HG02642 (cell line): ENCODE results near the gene SLC16A6.
"Not testable (repeated sequence)": the region's sequence is repeated elsewhere in the genome, so short reads cannot be mapped to it uniquely, and the experiment has no call there.

Experiments
- ATAC-seq: cut with Tn5 transposase; IDR thresholded peaks from one replicate; pipeline ENCODE4 v1.9.1; 2021; ENCODE audit warnings: mild to moderate bottlenecking; ENCODE audit not compliant: unreplicated experiment, poor library complexity

Gene SLC16A6

DNA sequence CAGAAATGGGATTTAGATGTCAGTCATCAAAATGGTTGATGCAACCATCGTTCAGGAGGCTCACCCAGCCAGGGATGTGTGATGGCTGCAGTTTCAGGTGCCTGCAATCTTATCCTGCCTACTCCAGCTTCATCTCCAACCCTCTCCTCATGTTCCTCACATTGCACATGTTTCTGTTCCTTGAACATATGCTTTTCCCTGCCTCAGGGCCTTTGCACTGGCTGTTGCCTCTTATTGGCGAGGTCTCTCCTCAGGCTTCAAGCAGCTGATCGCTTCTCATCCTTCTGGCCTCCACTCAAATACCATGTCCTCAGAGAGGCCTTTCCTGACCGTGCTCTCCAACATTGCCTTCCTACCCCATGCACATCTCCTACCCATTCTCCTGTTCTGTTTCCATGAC, 25.0 kb upstream of the SLC16A6 start:
- no peak for ATAC-seq

DNA sequence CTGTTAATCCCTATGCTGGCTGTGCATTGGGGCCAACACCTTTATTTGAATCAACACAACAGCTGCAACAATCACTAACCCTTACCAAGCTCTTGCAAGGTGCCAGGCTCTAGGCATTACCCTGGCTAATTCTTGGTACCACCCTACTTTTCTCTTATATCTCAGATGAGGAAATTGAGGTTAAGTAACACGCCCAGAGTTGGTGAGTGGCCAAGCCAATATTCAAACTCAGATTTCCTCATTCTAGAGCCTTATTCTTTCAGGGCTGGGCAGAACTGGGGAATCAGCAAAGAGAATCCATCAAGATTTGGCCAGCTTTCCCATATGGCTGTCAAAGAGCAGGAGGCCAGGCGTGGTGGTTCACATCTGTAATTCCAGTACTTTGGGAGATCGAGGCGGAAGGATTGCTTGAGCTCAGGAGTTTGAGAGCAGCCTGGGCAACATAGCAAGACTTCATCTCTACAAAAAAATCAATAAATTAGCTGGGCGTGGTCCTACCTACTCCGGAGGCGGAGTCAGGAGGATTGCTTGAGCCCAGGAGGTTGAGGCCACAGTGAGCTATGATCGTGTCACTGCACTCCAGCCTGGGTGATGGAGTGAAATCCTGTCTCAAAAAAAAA, 24.1 kb upstream of the SLC16A6 start:
- no peak for ATAC-seq

DNA sequence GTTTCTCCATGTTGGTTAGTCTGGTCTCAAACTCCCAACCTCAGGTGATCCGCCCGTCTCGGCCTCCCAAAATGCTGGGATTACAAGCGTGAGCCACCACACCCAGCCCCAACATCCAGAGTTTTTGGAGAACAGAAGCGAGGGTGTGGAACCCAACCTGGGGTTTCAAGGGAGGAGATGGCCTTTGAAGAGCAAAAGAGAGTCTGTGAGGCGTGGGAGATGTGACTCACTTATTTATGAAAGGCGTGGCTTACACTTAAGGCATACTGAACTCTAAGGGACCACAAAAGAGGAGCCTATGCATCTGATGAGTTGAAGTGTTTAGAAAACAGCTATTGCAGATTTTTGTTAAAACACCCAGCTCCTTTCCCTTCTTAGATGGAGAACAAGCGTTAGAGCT, 19.2 kb upstream of the SLC16A6 start:
- no peak for ATAC-seq

- ATAC-seq, result not testable (repeated sequence)
Observed at GRCh38 chr17:68309066-68309670, 18.2 kb upstream of the SLC16A6 start.

DNA sequence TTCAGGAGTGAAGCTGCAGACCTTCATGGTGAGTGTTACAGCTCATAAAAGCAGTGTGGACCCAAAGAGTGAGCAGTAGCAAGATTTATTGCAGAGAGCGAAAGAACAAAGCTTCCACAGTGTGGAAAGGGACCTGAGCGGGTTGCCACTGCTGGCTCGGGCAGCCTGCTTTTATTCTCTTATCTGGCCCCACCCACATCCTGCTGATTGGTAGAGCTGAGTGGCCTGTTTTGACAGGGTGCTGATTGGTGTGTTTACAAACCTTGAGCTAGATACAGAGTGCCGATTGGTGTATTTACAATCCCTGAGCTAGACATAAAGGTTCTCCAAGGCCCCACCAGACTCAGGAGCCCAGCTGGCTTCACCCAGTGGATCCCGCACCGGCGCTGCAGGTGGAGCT, 17.6 kb upstream of the SLC16A6 start:
- not testable (repeated sequence) for ATAC-seq

- ATAC-seq, result no peak
Observed at GRCh38 chr17:68307443-68307842, 16.5 kb upstream of the SLC16A6 start.

DNA sequence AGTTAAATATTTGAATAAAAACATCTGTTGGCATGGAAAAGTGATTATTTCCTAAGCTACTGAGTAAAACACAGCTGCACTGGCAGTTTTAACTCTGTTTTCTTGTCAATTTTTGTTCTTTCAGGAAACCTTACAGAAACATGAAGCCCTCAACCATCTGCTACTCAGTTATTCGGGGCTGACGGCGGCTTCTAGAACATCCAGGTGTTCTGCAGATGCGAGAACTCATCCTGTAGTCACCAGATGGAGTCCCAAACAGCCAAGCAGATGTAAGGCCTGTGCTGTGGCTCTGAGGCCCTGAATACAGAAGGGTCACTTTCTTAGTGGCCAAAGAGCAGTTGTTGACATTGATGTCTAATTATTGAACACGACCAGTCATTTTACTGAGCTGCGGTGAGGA, 15.9 kb upstream of the SLC16A6 start:
- no peak for ATAC-seq

- ATAC-seq, result no peak
Observed at GRCh38 chr17:68305142-68305541, 14.2 kb upstream of the SLC16A6 start.

- ATAC-seq, result no peak
Observed at GRCh38 chr17:68304706-68305105, 13.8 kb upstream of the SLC16A6 start.

DNA sequence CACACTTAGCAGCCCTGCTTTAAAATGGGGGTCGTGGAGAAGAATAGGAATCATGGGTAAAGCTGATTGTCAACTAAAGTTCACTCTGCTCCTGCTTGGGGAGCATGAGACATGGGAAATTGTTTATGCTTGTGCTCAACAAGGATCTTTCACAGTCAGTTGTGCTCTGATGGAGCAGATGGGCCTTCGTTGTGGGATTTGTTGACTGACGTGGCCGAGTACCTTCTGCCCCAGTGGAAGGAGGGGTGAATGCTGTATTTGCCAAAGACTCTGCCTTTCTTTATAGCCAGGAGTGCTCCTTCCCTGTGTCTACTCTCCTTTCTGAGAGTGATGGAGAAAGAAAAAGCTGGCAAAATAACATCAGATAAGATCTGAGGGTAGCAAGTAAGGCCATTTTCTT, 11.7 kb upstream of the SLC16A6 start:
- ATAC-seq, result no peak

DNA sequence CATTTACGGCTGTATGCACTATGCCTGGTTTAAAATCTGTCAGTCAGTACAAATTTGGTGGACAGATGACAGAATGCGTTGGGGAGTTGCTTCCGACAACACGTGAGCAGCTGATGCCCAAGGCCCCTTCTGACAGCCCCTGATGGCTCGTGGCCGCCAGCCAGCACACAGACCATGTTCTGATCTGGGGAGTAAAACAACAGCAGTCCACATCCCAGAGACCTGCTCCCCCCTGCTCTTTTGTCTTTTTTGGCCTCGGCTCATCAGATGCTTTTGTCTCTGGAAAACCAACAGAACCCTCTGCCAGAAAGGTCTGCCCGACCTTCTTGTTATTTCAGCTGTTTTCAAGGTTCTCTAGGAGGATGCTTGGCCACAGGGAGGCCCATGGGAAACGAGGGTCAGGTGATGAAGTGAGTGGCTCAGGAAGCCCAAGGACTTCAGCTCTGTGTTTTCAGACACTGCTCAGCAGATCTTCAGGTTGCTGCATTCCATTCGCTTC, 11.2 kb upstream of the SLC16A6 start:
- ATAC-seq, result no peak

- no peak for ATAC-seq
Observed at GRCh38 chr17:68301438-68301959, 10.6 kb upstream of the SLC16A6 start.

GRCh38 chr17:68299817-68300216, 8.9 kb upstream of the SLC16A6 start:
- no peak for ATAC-seq

- no peak for ATAC-seq
Observed at GRCh38 chr17:68298601-68299000, 7.7 kb upstream of the SLC16A6 start.

DNA sequence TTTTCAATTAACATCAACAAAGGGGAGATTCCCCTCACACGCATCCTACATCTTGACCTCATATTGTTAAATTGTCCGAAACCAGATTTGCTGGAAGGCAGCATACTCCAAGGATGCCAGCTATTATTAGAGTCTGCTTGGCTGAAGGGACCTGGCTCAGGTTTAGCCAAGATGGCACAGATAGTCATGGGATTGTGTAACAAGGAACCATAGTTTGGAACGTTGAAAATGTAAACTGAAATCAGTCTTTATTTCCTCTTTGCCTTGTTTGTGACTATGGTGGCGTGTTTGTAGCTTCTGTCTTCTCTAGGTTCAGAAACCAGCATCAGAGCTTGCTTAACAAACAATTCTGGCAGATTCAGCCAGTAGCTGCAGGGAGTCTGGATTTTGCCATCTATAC, 6.3 kb upstream of the SLC16A6 start:
- no peak for ATAC-seq

DNA sequence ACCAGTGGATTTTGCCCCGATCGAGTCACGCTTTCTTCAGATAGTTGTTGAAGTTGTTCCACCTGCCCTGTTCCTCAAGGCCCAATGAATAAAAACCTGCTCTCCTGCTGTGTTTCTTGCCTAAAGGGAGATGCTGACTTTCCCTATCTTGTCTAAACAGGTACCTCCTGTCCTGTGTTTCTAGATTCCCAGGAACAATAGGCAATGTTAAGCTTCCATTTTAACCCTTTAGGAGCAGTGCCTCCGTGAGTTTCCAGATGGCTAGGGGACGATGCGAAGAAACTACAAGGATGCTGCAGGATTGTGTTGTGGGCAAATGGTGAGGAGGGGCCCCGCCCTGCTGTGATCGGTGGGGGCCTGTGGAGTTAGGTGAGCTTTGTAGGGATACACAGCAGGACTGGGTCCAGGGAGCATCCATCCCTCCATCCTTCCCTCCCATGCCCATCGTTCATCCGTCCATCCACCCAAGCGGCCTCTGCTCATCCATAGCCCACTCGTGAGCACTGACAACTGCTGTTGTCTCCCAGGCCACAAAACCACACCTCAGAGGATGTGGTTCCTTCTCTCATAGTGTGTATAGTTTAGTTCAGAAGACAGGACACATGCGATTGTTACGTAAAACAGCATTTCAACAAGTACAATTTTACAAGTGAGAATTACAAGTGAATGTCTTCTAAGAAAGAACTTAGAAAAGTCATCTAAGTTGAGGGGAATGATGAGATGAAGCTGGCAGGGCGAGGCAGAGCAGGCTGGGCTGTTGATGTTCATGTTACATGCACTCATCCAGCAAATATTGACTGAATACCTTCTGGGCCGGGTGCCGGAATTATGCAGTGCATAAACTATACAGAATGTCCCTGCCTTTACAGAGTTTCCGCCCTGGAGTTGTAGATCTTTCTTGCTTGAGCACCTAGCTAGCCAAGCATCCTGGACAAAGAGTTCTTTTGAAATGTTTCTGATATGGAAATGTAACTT, 5.6 kb upstream of the SLC16A6 start:
- ATAC-seq, result no peak

DNA sequence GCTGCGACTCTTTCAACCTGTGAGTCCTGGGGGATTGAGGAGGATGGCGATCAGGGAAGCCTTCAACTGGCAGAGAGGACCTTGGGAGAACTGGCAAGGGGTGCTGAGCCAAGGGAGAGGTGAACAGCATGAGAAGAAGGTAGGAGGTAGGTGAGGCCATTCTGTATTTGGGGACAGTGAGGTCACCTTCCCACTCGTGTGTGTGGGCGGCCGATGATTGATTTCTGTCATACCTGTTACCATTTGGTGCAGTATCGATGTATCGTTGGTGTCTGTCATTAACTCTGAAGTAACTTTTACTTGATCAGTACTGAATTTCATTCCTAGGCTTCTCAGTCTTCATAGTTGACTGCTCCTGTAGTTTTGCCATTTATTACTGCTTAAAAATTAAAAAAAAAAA, 4.2 kb upstream of the SLC16A6 start:
- ATAC-seq, result no peak

DNA sequence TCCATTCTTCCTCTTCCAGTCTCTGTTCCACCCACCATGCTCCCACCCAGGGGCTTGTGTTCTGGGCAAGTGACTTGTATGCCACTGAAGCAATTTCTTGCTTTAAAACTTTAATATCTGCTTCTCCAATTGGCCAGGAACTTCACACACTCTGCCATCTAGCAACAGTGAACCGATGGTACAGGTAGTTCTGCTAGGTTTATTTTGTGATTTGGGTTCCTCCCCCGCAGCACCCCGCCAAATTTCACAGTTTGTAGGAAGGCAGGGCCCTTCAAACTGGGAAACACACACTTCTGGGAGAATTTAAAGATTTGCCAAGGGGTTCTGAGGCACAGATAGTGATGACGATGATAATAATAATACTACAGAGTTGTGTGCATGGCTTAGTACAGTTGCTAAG, 3.7 kb upstream of the SLC16A6 start:
- no peak for ATAC-seq

DNA sequence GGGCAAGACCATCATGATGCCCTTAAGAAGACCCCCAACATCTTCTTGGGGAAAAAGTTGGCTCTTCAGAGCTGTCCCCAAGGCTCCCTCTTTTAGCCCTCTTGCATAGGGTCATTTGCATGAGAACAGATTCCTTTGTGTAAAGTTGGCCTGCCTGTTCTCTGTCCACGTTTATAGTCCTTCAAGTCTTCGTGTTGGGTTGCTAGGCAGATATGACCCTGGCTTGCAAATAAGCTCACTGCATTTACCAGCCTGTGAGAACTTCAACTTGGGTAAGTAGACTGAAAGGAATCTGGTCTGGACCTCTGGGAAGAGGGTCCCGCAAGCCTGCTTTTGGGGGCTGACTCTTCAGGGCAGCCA, 3.2 kb upstream of the SLC16A6 start:
- ATAC-seq, result no peak

DNA sequence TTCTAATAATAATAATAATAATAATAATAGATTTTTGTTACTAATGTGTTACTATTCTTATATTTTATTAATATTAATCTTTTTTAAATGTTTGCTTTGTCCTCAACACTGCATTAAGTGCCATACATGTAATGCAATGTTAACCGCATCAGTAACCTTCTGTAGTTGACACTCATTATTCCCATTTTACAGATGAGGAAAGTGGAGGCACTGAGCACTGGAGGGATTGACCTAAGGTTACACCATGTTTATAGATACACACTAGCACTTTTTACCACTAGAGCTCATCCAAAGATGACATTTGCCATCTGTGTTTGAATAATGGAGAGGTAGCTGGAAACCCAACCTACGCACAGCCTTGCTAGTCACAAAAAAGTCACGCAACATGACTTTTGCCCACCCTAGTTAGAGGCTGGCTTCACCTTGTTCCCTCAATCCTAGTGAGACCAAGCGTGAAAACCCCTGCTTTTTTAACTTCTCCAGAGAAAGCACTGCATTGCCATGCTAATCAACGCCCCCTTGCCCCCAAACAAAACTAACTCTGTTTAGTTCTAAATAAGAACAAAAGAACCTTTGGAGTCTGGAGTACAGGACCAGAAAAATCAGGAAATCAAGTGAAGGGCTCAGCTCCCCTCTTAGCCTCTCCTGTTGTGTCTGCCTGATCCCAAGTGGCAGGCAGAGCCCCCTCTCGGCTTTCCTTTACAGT, 2.7 kb upstream of the SLC16A6 start:
- no peak for ATAC-seq
